OCI-LY1 (cell line): Measurements from ENCODE around the gene ISOC1.

Experiments used
- CTCF ChIP-seq: fragments of 200-600 bp; sonication (generic), shearing (Covaris generic); IDR thresholded peaks from 2 replicates; pipeline ENCODE4 v1.5.1; 2017; ENCODE audit warnings: mild to moderate bottlenecking, antibody characterized with exemption, low read length, moderate library complexity, mixed read lengths
- EZH2 ChIP-seq: fragments of 200-600 bp; sonication (generic), shearing (Covaris generic); IDR thresholded peaks from 2 replicates; pipeline ENCODE4 v1.8.0; 2017; ENCODE audit warnings: borderline replicate concordance, mixed run types, mild to moderate bottlenecking, antibody characterized with exemption, low read length, moderate library complexity, mixed read lengths

- no peak for TF ChIP-seq CTCF
- no peak for TF ChIP-seq EZH2
Observed at GRCh38 chr5:129069292-129069691, 25.3 kb upstream of the ISOC1 start.
